Measurements from ENCODE around the gene FKBP15. TPM values are rescaled to one million over a fixed set of nuclear protein-coding genes. Genes with fewer than 3 reads are reported as not detected.
"Not testable (repeated sequence)": the region's sequence is repeated elsewhere in the genome, so short reads cannot be mapped to it uniquely, and the experiment has no call there.

FKBP15 gene
- 34.9 and 35.1 TPM in 2 replicates for total RNA-seq (2014; rRNA removed; shearing (Covaris generic))
- 24.9 and 31.1 TPM in 2 replicates for polyA plus RNA-seq (2015; cell fraction: cytosol; rRNA removed)
- polyA plus RNA-seq (2015; cell fraction: nucleus; rRNA removed), result 92.2 and 112 TPM in 2 replicates

GRCh38 chr9:113221003-113221799 lies at the start of gene FKBP15, which contains the start of gene SLC31A1:
FKBP15 (minus strand) TSS chr9:113221277; CDS start chr9:113221243, 34 bp downstream.
SLC31A1 (plus strand) TSS chr9:113221544; CDS start chr9:113256149, 34,605 bp downstream.
- DNase-seq (ENCODE audit: low read depth, low spot score), result peak; percentile 98
- in situ Hi-C loops (cut with HindIII; ENCODE audit: low pct_unique_long_range_greater_than_20kb, low sequenced_read_pairs), result no loop called here

- no peak for DNase-seq (ENCODE audit: low read depth, low spot score)
- in situ Hi-C loops (cut with HindIII; ENCODE audit: low pct_unique_long_range_greater_than_20kb, low sequenced_read_pairs), result no loop called here
These were observed 48.8 kb upstream of the FKBP15 start for GRCh38 chr9:113269871-113270270.

- DNase-seq (ENCODE audit: low read depth, low spot score), result no peak
- in situ Hi-C loops (cut with HindIII; ENCODE audit: low pct_unique_long_range_greater_than_20kb, low sequenced_read_pairs), result no loop called here
These were observed 48.3 kb upstream of the FKBP15 start for GRCh38 chr9:113269355-113269754.

GRCh38 chr9:113267911-113268566 lies 47.0 kb upstream of the FKBP15 start:
- DNase-seq (ENCODE audit: low read depth, low spot score), result no peak
- in situ Hi-C loops (cut with HindIII; ENCODE audit: low pct_unique_long_range_greater_than_20kb, low sequenced_read_pairs), result no loop called here

- DNase-seq (ENCODE audit: low read depth, low spot score), result no peak
- in situ Hi-C loops (cut with HindIII; ENCODE audit: low pct_unique_long_range_greater_than_20kb, low sequenced_read_pairs), result no loop called here
These were observed 45.1 kb upstream of the FKBP15 start for GRCh38 chr9:113266174-113266573.

- in situ Hi-C loops (cut with HindIII; ENCODE audit: low pct_unique_long_range_greater_than_20kb, low sequenced_read_pairs), result no loop called here
These were observed 41.0 kb upstream of the FKBP15 start for GRCh38 chr9:113261917-113262671.

GRCh38 chr9:113258282-113258681 lies 37.2 kb upstream of the FKBP15 start:
- no peak for DNase-seq (ENCODE audit: low read depth, low spot score)

More at GRCh38 chr9:113261917-113262671, 41.0 kb upstream of the FKBP15 start:
- no peak for DNase-seq (ENCODE audit: low read depth, low spot score)

GRCh38 chr9:113257863-113258262 lies 36.8 kb upstream of the FKBP15 start:
- no peak for DNase-seq (ENCODE audit: low read depth, low spot score)
- in situ Hi-C loops (cut with HindIII; ENCODE audit: low pct_unique_long_range_greater_than_20kb, low sequenced_read_pairs), result no loop called here

More at GRCh38 chr9:113258282-113258681, 37.2 kb upstream of the FKBP15 start:
- in situ Hi-C loops (cut with HindIII; ENCODE audit: low pct_unique_long_range_greater_than_20kb, low sequenced_read_pairs), result no loop called here

- in situ Hi-C loops (cut with HindIII; ENCODE audit: low pct_unique_long_range_greater_than_20kb, low sequenced_read_pairs), result no loop called here
These were observed 34.4 kb upstream of the FKBP15 start for GRCh38 chr9:113255438-113255837.

GRCh38 chr9:113254991-113255390 lies 33.9 kb upstream of the FKBP15 start:
- no peak for DNase-seq (ENCODE audit: low read depth, low spot score)
- in situ Hi-C loops (cut with HindIII; ENCODE audit: low pct_unique_long_range_greater_than_20kb, low sequenced_read_pairs), result no loop called here

More at GRCh38 chr9:113255438-113255837, 34.4 kb upstream of the FKBP15 start:
- no peak for DNase-seq (ENCODE audit: low read depth, low spot score)

GRCh38 chr9:113250807-113251206 lies 29.7 kb upstream of the FKBP15 start:
- in situ Hi-C loops (cut with HindIII; ENCODE audit: low pct_unique_long_range_greater_than_20kb, low sequenced_read_pairs), result no loop called here
- DNase-seq (ENCODE audit: low read depth, low spot score), result no peak

GRCh38 chr9:113249661-113250060 lies 28.6 kb upstream of the FKBP15 start:
- DNase-seq (ENCODE audit: low read depth, low spot score); in situ Hi-C loops (cut with HindIII; ENCODE audit: low pct_unique_long_range_greater_than_20kb, low sequenced_read_pairs): not testable (repeated sequence)

GRCh38 chr9:113247640-113248039 lies 26.6 kb upstream of the FKBP15 start:
- in situ Hi-C loops (cut with HindIII; ENCODE audit: low pct_unique_long_range_greater_than_20kb, low sequenced_read_pairs), result no loop called here

GRCh38 chr9:113246928-113247327 lies 25.9 kb upstream of the FKBP15 start:
- in situ Hi-C loops (cut with HindIII; ENCODE audit: low pct_unique_long_range_greater_than_20kb, low sequenced_read_pairs), result no loop called here

More at GRCh38 chr9:113247640-113248039, 26.6 kb upstream of the FKBP15 start:
- DNase-seq (ENCODE audit: low read depth, low spot score), result no peak

GRCh38 chr9:113245894-113246293 lies 24.8 kb upstream of the FKBP15 start:
- DNase-seq (ENCODE audit: low read depth, low spot score), result no peak
- in situ Hi-C loops (cut with HindIII; ENCODE audit: low pct_unique_long_range_greater_than_20kb, low sequenced_read_pairs), result no loop called here

More at GRCh38 chr9:113246928-113247327, 25.9 kb upstream of the FKBP15 start:
- no peak for DNase-seq (ENCODE audit: low read depth, low spot score)

GRCh38 chr9:113244556-113244955 lies 23.5 kb upstream of the FKBP15 start:
- DNase-seq (ENCODE audit: low read depth, low spot score), result no peak
- in situ Hi-C loops (cut with HindIII; ENCODE audit: low pct_unique_long_range_greater_than_20kb, low sequenced_read_pairs), result no loop called here

GRCh38 chr9:113241161-113241560 lies 20.1 kb upstream of the FKBP15 start:
- DNase-seq (ENCODE audit: low read depth, low spot score), result no peak
- in situ Hi-C loops (cut with HindIII; ENCODE audit: low pct_unique_long_range_greater_than_20kb, low sequenced_read_pairs), result no loop called here

- DNase-seq (ENCODE audit: low read depth, low spot score), result no peak
- in situ Hi-C loops (cut with HindIII; ENCODE audit: low pct_unique_long_range_greater_than_20kb, low sequenced_read_pairs), result no loop called here
These were observed 17.8 kb upstream of the FKBP15 start for GRCh38 chr9:113238859-113239232.
